Measurements from ENCODE around the gene RARG.

The RARG gene

GRCh38 chr12:53255996-53256395, 24.0 kb upstream of the RARG start:
- Histone ChIP-seq H3K9me3 (ENCODE audit: insufficient read depth, low read depth, low read length) (no peaks in the 10 kb centered on the region), H3K18ac (ENCODE audit: low read length) (no peak overlapping the region), H3K4me3 (ENCODE audit: low read depth, low read length) (no peak overlapping the region), H2BK120ac (ENCODE audit: insufficient read depth, low read length, poor library complexity) (no peak overlapping the region), H4K91ac (ENCODE audit: low read depth, low read length) (no peak overlapping the region), H3K23ac (ENCODE audit: low read length) (no peak overlapping the region), H2AFZ (ENCODE audit: insufficient read depth, low read length, poor library complexity) (no peak overlapping the region), H2BK12ac (ENCODE audit: low read length) (no peak overlapping the region), H2AK5ac (ENCODE audit: low read length) (no peak overlapping the region), H3K4me2 (ENCODE audit: low read length) (no peak overlapping the region), H3K36me3 (ENCODE audit: control insufficient read depth in 1 of 2, insufficient read depth in 2 of 2, low read length in 2 of 2) (peaks cover 11 to 13% of the 10 kb centered on the region in 2 experiments), H4K12ac (ENCODE audit: low read depth, low read length) (no peak overlapping the region), H3K4me1 (ENCODE audit: control insufficient read depth in 1 of 2, insufficient read depth in 2 of 2, low read length in 2 of 2) (peaks cover 12 to 22% of the 10 kb centered on the region in 2 experiments), H3K9ac (ENCODE audit: low read length) (no peak overlapping the region), H3K4ac (ENCODE audit: low read depth, low read length) (no peak overlapping the region), H3K27me3 (ENCODE audit: insufficient read depth, low read length) (no peaks in the 10 kb centered on the region), H3K27ac (ENCODE audit: low read depth, low read length) (no peak overlapping the region), H3K79me2 (ENCODE audit: control insufficient read depth, insufficient read depth, low read length, poor library complexity) (peaks cover 3% of the 10 kb centered on the region), H3K79me1 (ENCODE audit: low read length) (peaks cover 7% of the 10 kb centered on the region), H2BK5ac (ENCODE audit: low read depth, low read length, poor library complexity) (no peak overlapping the region), H4K8ac (ENCODE audit: low read depth, low read length) (no peak overlapping the region), H3K14ac (ENCODE audit: low read length) (no peak overlapping the region)
- WGBS (ENCODE audit: extremely low coverage, insufficient coverage, insufficient read length) = no CpG with 5 or more reads among the region's 3 CpGs
- DNase-seq = no peak

GRCh38 chr12:53254816-53255545, 23.0 kb upstream of the RARG start:
- no peak overlapping the region for H4K12ac ChIP-seq (ENCODE audit: low read depth, low read length)
- no peak overlapping the region for H2BK12ac ChIP-seq (ENCODE audit: low read length)
- WGBS (ENCODE audit: extremely low coverage, insufficient coverage, insufficient read length) = no CpG with 5 or more reads among the region's 1 CpG
- no peak overlapping the region for H2BK5ac ChIP-seq (ENCODE audit: low read depth, low read length, poor library complexity)
- no peak overlapping the region for H3K4me2 ChIP-seq (ENCODE audit: low read length)
- no peak overlapping the region for H3K4ac ChIP-seq (ENCODE audit: low read depth, low read length)
- no peak overlapping the region for H4K91ac ChIP-seq (ENCODE audit: low read depth, low read length)
- no peak overlapping the region for H3K18ac ChIP-seq (ENCODE audit: low read length)
- no peak overlapping the region for H2AFZ ChIP-seq (ENCODE audit: insufficient read depth, low read length, poor library complexity)
- H3K4me3 ChIP-seq (ENCODE audit: low read depth, low read length) = no peak overlapping the region
- no peak overlapping the region for H3K27ac ChIP-seq (ENCODE audit: low read depth, low read length)
- peak overlapping the region; percentile 37 for H3K9ac ChIP-seq (ENCODE audit: low read length)
- H3K9me3 ChIP-seq (ENCODE audit: insufficient read depth, low read depth, low read length) = no peaks in the 10 kb centered on the region
- H3K27me3 ChIP-seq (ENCODE audit: insufficient read depth, low read length) = no peaks in the 10 kb centered on the region
- H3K36me3 ChIP-seq (ENCODE audit: control insufficient read depth in 1 of 2, insufficient read depth in 2 of 2, low read length in 2 of 2) = peaks cover 11 to 13% of the 10 kb centered on the region in 2 experiments
- H2AK5ac ChIP-seq (ENCODE audit: low read length) = no peak overlapping the region
- peaks cover 3% of the 10 kb centered on the region for H3K79me2 ChIP-seq (ENCODE audit: control insufficient read depth, insufficient read depth, low read length, poor library complexity)
- DNase-seq = no peak
- no peak overlapping the region for H3K23ac ChIP-seq (ENCODE audit: low read length)
- H4K8ac ChIP-seq (ENCODE audit: low read depth, low read length) = no peak overlapping the region
- no peak overlapping the region for H3K14ac ChIP-seq (ENCODE audit: low read length)
- peaks cover 7% of the 10 kb centered on the region for H3K79me1 ChIP-seq (ENCODE audit: low read length)
- H3K4me1 ChIP-seq (ENCODE audit: control insufficient read depth in 1 of 2, insufficient read depth in 2 of 2, low read length in 2 of 2) = peaks cover 12 to 22% of the 10 kb centered on the region in 2 experiments
- H2BK120ac ChIP-seq (ENCODE audit: insufficient read depth, low read length, poor library complexity) = no peak overlapping the region

DNA sequence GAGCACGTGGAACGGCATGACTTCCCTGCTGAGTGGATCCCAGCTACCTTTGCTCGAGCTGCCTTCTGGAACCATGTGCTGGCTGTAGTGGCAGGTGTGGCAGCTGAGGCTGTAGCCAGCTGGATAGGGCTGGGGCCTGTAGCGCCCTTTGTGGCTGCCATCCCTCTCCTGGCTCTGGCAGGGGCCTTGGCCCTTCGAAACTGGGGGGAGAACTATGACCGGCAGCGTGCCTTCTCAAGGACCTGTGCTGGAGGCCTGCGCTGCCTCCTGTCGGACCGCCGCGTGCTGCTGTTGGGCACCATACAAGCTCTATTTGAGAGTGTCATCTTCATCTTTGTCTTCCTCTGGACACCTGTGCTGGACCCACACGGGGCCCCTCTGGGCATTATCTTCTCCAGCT, 21.3 kb upstream of the RARG start:
- WGBS (ENCODE audit: extremely low coverage, insufficient coverage, insufficient read length) = no CpG with 5 or more reads among the region's 13 CpGs
- DNase-seq = no peak
- Histone ChIP-seq H3K27ac (ENCODE audit: low read depth, low read length) (no peak overlapping the region), H3K18ac (ENCODE audit: low read length) (no peak overlapping the region), H3K4ac (ENCODE audit: low read depth, low read length) (no peak overlapping the region), H3K79me1 (ENCODE audit: low read length) (peaks cover 7% of the 10 kb centered on the region), H3K23ac (ENCODE audit: low read length) (no peak overlapping the region), H2BK5ac (ENCODE audit: low read depth, low read length, poor library complexity) (no peak overlapping the region), H3K14ac (ENCODE audit: low read length) (no peak overlapping the region), H3K27me3 (ENCODE audit: insufficient read depth, low read length) (no peaks in the 10 kb centered on the region), H2BK120ac (ENCODE audit: insufficient read depth, low read length, poor library complexity) (no peak overlapping the region), H3K9me3 (ENCODE audit: insufficient read depth, low read depth, low read length) (no peaks in the 10 kb centered on the region), H3K4me3 (ENCODE audit: low read depth, low read length) (no peak overlapping the region), H2AK5ac (ENCODE audit: low read length) (no peak overlapping the region), H3K36me3 (ENCODE audit: control insufficient read depth in 1 of 2, insufficient read depth in 2 of 2, low read length in 2 of 2) (peaks cover 11 to 13% of the 10 kb centered on the region in 2 experiments), H3K4me1 (ENCODE audit: control insufficient read depth in 1 of 2, insufficient read depth in 2 of 2, low read length in 2 of 2) (peaks cover 12 to 22% of the 10 kb centered on the region in 2 experiments), H3K4me2 (ENCODE audit: low read length) (no peak overlapping the region), H3K9ac (ENCODE audit: low read length) (no peak overlapping the region), H4K8ac (ENCODE audit: low read depth, low read length) (peak overlapping the region; percentile 96), H2AFZ (ENCODE audit: insufficient read depth, low read length, poor library complexity) (no peak overlapping the region), H3K79me2 (ENCODE audit: control insufficient read depth, insufficient read depth, low read length, poor library complexity) (peaks cover 3% of the 10 kb centered on the region), H4K12ac (ENCODE audit: low read depth, low read length) (no peak overlapping the region), H2BK12ac (ENCODE audit: low read length) (no peak overlapping the region), H4K91ac (ENCODE audit: low read depth, low read length) (no peak overlapping the region)

- Histone ChIP-seq H3K36me3 (ENCODE audit: control insufficient read depth in 1 of 2, insufficient read depth in 2 of 2, low read length in 2 of 2) (peaks cover 11 to 13% of the 10 kb centered on the region in 2 experiments), H3K4ac (ENCODE audit: low read depth, low read length) (peak overlapping the region; percentile 49), H4K8ac (ENCODE audit: low read depth, low read length) (peak overlapping the region; percentile 96), H3K4me2 (ENCODE audit: low read length) (peak overlapping the region; percentile 93), H2AK5ac (ENCODE audit: low read length) (peak overlapping the region; percentile 62), H3K9ac (ENCODE audit: low read length) (peak overlapping the region; percentile 72), H3K14ac (ENCODE audit: low read length) (peak overlapping the region; percentile 94), H3K23ac (ENCODE audit: low read length) (no peak overlapping the region), H3K18ac (ENCODE audit: low read length) (peak overlapping the region; percentile 79), H3K27ac (ENCODE audit: low read depth, low read length) (peak overlapping the region; percentile 78), H4K12ac (ENCODE audit: low read depth, low read length) (peak overlapping the region; percentile 96), H2BK12ac (ENCODE audit: low read length) (no peak overlapping the region), H3K27me3 (ENCODE audit: insufficient read depth, low read length) (no peaks in the 10 kb centered on the region), H2BK120ac (ENCODE audit: insufficient read depth, low read length, poor library complexity) (peak overlapping the region; percentile 45), H3K79me2 (ENCODE audit: control insufficient read depth, insufficient read depth, low read length, poor library complexity) (peaks cover 3% of the 10 kb centered on the region), H3K4me3 (ENCODE audit: low read depth, low read length) (peak overlapping the region; percentile 88), H4K91ac (ENCODE audit: low read depth, low read length) (peak overlapping the region; percentile 90), H3K4me1 (ENCODE audit: control insufficient read depth in 1 of 2, insufficient read depth in 2 of 2, low read length in 2 of 2) (peaks cover 12 to 22% of the 10 kb centered on the region in 2 experiments), H3K79me1 (ENCODE audit: low read length) (peaks cover 7% of the 10 kb centered on the region), H2AFZ (ENCODE audit: insufficient read depth, low read length, poor library complexity) (peak overlapping the region; percentile 76), H2BK5ac (ENCODE audit: low read depth, low read length, poor library complexity) (peak overlapping the region; percentile 59), H3K9me3 (ENCODE audit: insufficient read depth, low read depth, low read length) (no peaks in the 10 kb centered on the region)
- DNase-seq = peak in 1 of 2 donors; percentile 45
- no CpG with 5 or more reads among the region's 19 CpGs for WGBS (ENCODE audit: extremely low coverage, insufficient coverage, insufficient read length)
These were observed 20.4 kb upstream of the RARG start for GRCh38 chr12:53252349-53252916.

Data from trophoblast cell (in vitro differentiated cells and primary cell).